ENCODE data around the gene OR6B2. TPM values are rescaled to one million over a fixed set of nuclear protein-coding genes. Genes with fewer than 3 reads are reported as not detected.

Gene OR6B2
- total and polyA plus RNA-seq, 9 donors: not detected

GRCh38 chr2:239984421-239985194 is 45.6 kb downstream of the OR6B2 start:
- Histone ChIP-seq H3K4me1 (ENCODE audit: control insufficient read depth, insufficient read depth, low read length) (no peaks in the 10 kb centered on the region), H3K4me3 (ENCODE audit: low read length) (no peak overlapping the region), H3K36me3 (ENCODE audit: control insufficient read depth, insufficient read depth, low read length) (peaks cover 58% of the 10 kb centered on the region), H3K9me3 (replicated peaks; ENCODE audit: control insufficient read depth, low read depth, low read length) (peaks cover 6% of the 10 kb centered on the region), H3K27me3 (ENCODE audit: control insufficient read depth, insufficient read depth, low read length) (no peaks in the 10 kb centered on the region), H3K27ac (ENCODE audit: low read length) (no peak overlapping the region)
- no peak for DNase-seq
- 94% methylated on average over 11 of the region's 16 CpGs for WGBS (ENCODE audit: insufficient coverage)

- DNase-seq: no peak
- no peak overlapping the region for H3K27ac ChIP-seq (ENCODE audit: low read length)
- H3K27me3 ChIP-seq (ENCODE audit: control insufficient read depth, insufficient read depth, low read length): no peaks in the 10 kb centered on the region
- H3K9me3 ChIP-seq (replicated peaks; ENCODE audit: control insufficient read depth, low read depth, low read length): peaks cover 6% of the 10 kb centered on the region
- H3K4me1 ChIP-seq (ENCODE audit: control insufficient read depth, insufficient read depth, low read length): no peaks in the 10 kb centered on the region
- peaks cover 47% of the 10 kb centered on the region for H3K36me3 ChIP-seq (ENCODE audit: control insufficient read depth, insufficient read depth, low read length)
- no peak overlapping the region for H3K4me3 ChIP-seq (ENCODE audit: low read length)
- 100% methylated on average over 1 of the region's 9 CpGs for WGBS (ENCODE audit: insufficient coverage)
These were observed 47.0 kb downstream of the OR6B2 start for GRCh38 chr2:239983004-239983778.

Other genes with a start within 250 kb of the OR6B2 start
- gene NDUFA10, start 5.1 kb downstream of the OR6B2 start, total RNA-seq: 144 TPM
- 100 to 1,000 TPM in 3 of 8 donors, 10 to 100 TPM in 5; 80.3 to 119 (median 97.5) TPM for gene NDUFA10, start 5.1 kb downstream of the OR6B2 start, polyA plus RNA-seq (ENCODE audit: insufficient read depth in 1 of 8, insufficient read length in 8 of 8, low replicate concordance in 1 of 8)
- gene OR6B3, start 23.1 kb upstream of the OR6B2 start, total RNA-seq: not detected
- not detected for gene OR6B3, start 23.1 kb upstream of the OR6B2 start, polyA plus RNA-seq (ENCODE audit: insufficient read depth in 1 of 8, insufficient read length in 8 of 8, low replicate concordance in 1 of 8)
- 210 TPM for gene COPS9, start 105.9 kb upstream of the OR6B2 start, total RNA-seq
- 100 to 1,000 TPM in 4 of 8 donors, 10 to 100 TPM in 4; 88.6 to 116 (median 104) TPM for gene COPS9, start 105.9 kb upstream of the OR6B2 start, polyA plus RNA-seq (ENCODE audit: insufficient read depth in 1 of 8, insufficient read length in 8 of 8, low replicate concordance in 1 of 8)
- not detected for gene OTOS, start 110.2 kb upstream of the OR6B2 start, total RNA-seq
- gene OTOS, start 110.2 kb upstream of the OR6B2 start, polyA plus RNA-seq (ENCODE audit: insufficient read depth in 1 of 8, insufficient read length in 8 of 8, low replicate concordance in 1 of 8): not detected